Ovary (tissue), 3 donors: ENCODE measurements around the gene MRLN.
"Not testable (repeated sequence)": the region's sequence is repeated elsewhere in the genome, so short reads cannot be mapped to it uniquely, and the experiment has no call there.

ENCODE experiments used
- CTCF ChIP-seq, 3 donors: fragments of 450-650 bp in 2 of 3; fragments of 200-600 bp in 1 of 3; IDR thresholded peaks; one replicate each; pipeline versions ENCODE4 v1.5.1 to v1.8.0; 2016 to 2022; ENCODE audit warnings: antibody characterized with exemption in 3 of 3, mild to moderate bottlenecking in 1 of 3
- POLR2A ChIP-seq: fragments of 450-650 bp; IDR thresholded peaks from one replicate; pipeline ENCODE4 v1.6.1; 2017; ENCODE audit warnings: antibody characterized with exemption, mild to moderate bottlenecking, moderate library complexity
- donor health status: DM: no; HTN: no; CAD: no.

- TF ChIP-seq CTCF (IDR thresholded peaks at IDR 0.05); POLR2A: not testable (repeated sequence)
Observed at GRCh38 chr10:59787032-59787431, 33.8 kb upstream of the MRLN start.
